Activated CD4-positive, alpha-beta T cell treated with anti-CD3 and anti-CD28 coated beads for 48 hours (primary cell): ENCODE data around the gene URM1.
A peak's percentile ranks its signal among the peaks of the same experiment; 100 is the strongest.

ENCODE experiments used
- DNase-seq: peaks from one replicate; pipeline ENCODE4 v3.0.0-alpha.2; 2020

The URM1 gene

DNA sequence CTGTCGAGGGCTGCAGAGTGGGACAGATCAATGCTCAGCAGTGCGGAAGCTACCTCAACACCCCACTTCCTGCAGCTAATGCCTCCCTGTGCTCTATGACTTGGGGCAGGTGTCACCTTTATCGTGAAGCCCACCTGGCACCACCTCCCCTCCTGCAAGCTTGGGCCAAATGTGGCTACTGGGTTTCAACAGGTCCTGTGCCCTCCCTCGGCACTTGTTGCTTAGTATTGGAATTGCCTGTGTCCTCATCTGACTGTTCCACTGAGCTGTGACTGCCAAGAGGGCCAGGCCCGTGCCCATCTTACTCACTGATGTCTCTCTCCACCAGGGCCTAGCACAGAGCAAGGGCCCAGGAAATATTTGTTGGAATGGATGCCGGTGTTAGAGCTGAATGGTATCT, 21.4 kb upstream of the URM1 start:
- DNase-seq, result no peak

DNA sequence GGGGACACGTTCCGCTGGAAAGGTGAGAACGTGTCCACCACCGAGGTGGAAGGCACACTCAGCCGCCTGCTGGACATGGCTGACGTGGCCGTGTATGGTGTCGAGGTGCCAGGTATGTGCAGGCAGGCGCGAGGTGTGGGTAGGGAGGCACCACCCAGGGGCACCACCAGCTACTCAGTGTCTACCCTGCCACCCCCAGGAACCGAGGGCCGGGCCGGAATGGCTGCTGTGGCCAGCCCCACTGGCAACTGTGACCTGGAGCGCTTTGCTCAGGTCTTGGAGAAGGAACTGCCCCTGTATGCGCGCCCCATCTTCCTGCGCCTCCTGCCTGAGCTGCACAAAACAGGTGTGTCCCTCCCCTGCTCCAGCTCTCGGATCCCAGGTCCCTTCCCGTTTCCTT, 15.7 kb upstream of the URM1 start:
- DNase-seq, result no peak

DNA sequence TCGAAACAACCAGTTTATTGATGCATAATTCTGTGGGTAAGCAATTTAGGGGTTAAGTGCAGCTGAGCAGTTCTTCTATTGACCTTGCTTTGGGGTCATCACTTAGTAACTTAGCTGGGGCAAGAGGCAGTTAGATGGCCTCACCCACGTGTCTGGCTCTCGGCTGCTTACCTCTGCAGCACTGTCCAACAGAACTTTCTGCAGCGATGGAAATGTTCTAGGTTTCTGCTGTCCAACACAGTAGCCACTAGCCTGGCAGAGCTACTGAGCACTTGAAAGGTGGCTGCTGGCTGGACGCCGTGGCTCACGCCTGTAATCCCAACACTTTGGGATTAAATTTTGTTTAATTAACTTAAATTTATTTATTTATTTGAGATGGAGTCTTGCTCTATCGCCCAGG, 13.1 kb upstream of the URM1 start:
- DNase-seq, result no peak

DNA sequence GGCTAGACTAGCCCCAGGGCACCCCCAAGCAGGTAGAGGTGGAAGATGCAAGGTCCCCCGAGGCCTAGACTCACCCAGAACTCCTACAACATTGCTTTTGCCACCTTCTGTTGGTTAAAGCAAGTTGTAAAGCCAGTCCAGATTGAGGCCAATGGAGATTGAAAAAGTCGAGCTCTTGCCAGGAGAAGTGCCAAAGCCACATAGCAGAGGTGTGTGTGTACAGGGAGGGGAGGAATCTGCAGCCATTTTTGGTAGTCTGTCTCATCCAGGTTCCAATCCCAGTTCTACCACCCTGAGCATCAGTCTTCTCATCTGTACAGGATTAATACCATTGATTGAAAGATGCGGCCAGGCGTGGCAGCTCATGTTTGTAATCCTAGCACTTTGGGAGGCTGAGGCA, 12.3 kb upstream of the URM1 start:
- DNase-seq, result no peak

- DNase-seq, result no peak
Measured at GRCh38 chr9:128360826-128361225, 10.3 kb upstream of the URM1 start.

- DNase-seq, result no peak
Measured at GRCh38 chr9:128361296-128361985, 9.7 kb upstream of the URM1 start.

GRCh38 chr9:128361986-128362646, 9.1 kb upstream of the URM1 start:
- peak; percentile 82 for DNase-seq

GRCh38 chr9:128362774-128363173, 8.4 kb upstream of the URM1 start:
- DNase-seq, result no peak

DNA sequence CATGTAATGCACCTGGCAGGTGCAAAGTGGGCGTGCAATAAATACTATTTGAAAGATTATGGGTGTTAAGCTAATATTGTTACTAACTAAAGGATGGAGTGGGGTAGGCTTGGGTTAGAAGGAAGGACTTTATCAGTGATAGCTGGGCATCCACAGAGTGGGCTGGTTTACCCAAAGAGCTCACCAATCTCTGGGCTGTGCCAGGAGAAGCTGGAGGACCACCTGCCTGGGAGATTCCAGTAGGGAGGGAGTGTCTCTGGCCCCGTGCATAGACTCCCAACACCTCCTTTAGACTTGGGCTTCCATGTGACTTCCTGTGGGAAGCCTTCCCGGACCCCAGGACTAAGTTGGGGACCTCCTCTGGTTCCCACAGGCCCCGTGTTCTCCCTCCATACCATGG, 5.6 kb upstream of the URM1 start:
- no peak for DNase-seq

DNA sequence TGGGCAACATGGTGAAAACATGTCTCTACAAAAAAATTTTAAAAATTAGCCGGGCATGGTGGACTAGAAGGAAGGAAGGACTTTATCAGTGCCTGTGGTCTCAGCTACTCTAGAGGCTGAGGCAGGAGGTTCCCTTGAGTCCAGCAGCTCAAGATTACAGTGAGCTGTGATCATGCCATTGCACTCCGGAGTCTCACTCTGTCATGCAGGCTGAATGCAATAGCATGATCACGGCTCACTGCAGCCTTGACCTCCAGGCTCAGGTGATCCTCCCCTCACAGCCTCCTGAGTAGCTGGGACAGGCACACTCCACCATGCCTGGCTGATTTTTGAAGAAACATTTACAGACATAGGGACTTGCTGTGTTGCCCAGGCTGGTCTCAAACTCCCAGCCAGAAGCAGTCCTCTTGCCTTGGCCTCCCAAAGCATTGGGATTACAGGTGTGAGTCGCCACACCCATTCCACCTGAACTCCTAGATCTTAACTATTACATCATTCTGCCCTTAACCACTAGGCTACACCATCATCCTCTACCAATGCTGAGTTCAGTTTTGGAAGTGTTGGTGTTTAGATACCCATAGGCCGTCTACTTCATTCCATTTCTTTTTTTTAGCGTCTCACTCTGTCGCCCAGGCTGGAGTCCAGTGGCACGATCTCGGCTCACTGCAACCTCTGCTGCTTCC, 2.0 kb upstream of the URM1 start:
- DNase-seq, result no peak

- no peak for DNase-seq
Measured at GRCh38 chr9:128370367-128370751, 815 bp upstream of the URM1 start.

DNA sequence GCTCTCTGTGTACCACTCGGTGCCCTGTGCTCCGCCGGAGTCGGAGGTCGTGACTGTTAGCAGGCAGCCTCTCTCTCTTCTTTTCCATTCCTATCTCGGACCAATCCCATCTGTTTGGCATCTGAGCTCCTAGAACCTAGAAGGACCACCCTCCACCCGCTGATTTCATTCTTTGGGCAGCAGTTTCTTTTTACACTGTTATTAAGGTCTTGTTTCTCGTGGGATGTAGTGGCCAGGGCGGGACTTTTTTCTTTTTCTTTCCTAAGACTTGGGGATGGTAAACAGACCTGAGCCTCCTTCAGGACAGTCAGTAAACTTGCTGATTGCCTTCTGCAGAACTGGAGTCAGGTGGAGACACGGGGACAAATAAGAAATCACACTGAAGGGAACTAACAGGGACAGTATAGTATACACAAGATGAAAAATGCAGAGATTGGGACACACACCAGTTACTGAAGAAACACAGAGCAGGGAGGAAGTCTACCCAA, 500 bp downstream of the URM1 start:
- no peak for DNase-seq

GRCh38 chr9:128372188-128372641, 1.0 kb downstream of the URM1 start:
- DNase-seq, result no peak

DNA sequence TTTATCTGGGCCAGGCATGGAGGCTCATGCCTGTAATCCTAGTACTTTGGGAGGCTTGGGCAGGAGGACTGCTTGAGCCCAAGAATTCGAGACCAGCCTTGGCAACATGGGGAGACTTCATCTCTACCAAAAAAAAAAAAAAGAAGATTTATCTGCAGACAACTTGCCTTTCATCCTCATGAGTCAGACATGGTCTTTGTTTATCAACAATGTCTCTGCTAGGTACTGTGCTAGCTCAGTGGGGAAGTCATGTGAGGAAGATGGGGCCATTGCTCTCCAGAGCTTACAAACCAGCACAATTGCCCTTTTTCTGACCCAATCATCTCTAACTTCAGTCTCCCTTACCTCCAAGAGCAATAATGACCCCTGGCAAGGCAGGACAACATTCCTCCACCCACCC, 1.6 kb downstream of the URM1 start:
- no peak for DNase-seq

DNA sequence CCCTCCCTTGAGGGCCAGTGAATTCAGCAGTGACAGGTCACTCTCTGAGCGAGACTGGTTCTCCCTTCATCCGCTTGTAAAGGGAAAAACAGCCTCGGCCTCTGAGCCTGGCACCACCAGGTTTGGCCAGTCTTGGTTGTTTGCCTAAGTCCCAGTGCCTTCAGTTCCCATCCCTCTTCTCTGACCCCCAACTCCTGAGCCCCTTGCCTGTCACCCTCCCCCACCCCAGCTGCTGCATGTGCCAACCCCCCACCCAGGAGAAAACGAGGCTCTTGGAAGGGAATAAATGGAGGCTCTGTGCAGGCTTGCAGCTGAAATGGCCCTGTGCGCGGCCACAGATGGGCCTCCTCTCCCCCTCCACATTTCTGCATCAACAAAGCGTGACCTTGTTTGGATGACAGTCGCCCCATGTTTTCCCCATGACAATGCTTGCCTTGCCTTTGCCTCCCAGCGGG, 3.1 kb downstream of the URM1 start:
- DNase-seq, result no peak

DNA sequence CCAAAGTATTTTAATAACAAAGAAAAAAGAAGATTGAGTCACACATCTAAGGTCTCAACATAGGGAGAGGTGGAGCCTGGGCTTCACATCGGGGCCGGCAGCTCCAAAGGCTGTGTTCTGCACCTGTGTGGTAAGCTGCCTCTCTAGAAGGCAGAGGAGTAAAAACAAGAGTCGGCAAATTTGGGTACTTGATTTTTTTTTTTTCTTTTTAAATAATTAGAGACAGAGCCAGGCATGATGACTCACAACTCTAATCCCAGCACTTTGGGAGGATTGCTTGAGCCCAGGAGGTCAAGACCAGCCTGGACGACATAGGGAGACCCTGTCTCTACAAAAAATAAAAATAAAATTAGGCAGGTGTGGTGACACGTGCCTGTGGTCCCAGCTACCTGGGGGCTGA, 4.7 kb downstream of the URM1 start:
- no peak for DNase-seq

DNA sequence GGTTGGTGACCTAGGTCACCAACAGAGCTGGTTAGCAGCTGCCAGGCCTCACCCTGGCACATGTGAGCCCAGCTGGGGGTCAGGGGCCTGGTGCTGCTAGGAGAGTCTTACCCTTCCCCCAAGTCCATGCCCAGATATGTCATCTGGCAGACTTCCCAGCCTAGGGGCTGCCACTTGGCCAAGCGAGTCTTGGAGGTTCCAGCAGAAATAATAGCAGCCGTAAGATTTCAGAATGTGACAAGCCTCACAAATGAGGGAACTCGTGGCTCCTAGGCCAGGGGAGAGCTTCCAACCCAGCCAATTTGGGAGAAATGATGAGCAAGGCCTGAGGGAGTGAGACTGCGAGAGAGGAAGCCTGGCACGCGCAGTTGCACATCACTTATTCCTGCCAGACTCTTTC, 11.1 kb downstream of the URM1 start:
- DNase-seq, result no peak

- no peak for DNase-seq
Measured at GRCh38 chr9:128383007-128383753, 12.0 kb downstream of the URM1 start.

GRCh38 chr9:128383791-128384190, 12.6 kb downstream of the URM1 start:
- DNase-seq, result no peak

DNA sequence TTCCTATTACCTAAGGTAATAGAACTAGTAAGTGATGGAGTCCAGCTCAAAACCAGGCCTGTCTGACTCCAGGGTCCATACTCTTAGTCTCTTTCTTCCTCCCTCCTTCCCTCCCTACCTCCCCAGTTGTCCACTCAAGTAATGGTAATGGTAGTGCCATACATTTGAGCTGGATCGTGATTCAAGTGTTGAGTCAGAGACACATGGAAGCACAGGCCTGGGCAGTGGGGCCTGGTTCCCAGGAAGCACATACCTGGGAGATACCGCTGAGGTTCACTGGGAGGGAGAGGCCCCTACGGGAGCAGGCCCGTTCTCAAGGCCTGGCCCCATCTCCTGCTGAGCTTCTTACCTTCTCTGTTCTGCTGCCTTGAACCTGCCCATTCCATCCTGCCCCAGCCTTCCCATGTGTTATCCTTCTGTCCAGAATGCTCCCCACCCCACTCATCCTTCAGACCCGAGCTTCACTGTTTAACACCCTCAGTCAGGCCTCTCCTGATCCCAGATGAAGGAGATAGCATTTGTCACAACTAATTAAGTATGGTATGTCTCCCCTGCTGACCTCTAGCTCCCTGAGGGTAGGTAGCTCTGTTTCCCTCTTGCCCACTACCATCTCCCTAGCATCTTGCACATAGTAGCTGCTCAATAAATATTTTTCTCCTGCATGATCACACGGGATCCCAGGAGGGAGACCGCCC, 13.8 kb downstream of the URM1 start:
- DNase-seq, result no peak

- DNase-seq, result no peak
Measured at GRCh38 chr9:128385496-128386460, 14.6 kb downstream of the URM1 start.
